Subcutaneous adipose tissue (tissue), 4 donors: ENCODE measurements around the gene AVEN. TPM values are rescaled to one million over a fixed set of nuclear protein-coding genes. Genes with fewer than 3 reads are reported as not detected.

Experiments
- total RNA-seq, 4 donors: library from RNA; depleted of rRNA; stranded (reverse); fragments of >200 nt; gene quantifications; one replicate each; pipeline ENCODE4 v1.1.0, GENCODE V29; 2016
- TF ChIP-seq, protein P1 (sequence below): fragments of 450-650 bp; IDR thresholded peaks from one replicate; pipeline ENCODE4 v1.5.1; 2016; ENCODE audit warnings: low read depth, mild to moderate bottlenecking, control low read depth, antibody characterized with exemption, moderate library complexity

AVEN gene
- total RNA-seq, 4 donors from 2014 or later: 8.5 to 26.1 (median 17.5) TPM

- TF ChIP-seq, protein P1, sequence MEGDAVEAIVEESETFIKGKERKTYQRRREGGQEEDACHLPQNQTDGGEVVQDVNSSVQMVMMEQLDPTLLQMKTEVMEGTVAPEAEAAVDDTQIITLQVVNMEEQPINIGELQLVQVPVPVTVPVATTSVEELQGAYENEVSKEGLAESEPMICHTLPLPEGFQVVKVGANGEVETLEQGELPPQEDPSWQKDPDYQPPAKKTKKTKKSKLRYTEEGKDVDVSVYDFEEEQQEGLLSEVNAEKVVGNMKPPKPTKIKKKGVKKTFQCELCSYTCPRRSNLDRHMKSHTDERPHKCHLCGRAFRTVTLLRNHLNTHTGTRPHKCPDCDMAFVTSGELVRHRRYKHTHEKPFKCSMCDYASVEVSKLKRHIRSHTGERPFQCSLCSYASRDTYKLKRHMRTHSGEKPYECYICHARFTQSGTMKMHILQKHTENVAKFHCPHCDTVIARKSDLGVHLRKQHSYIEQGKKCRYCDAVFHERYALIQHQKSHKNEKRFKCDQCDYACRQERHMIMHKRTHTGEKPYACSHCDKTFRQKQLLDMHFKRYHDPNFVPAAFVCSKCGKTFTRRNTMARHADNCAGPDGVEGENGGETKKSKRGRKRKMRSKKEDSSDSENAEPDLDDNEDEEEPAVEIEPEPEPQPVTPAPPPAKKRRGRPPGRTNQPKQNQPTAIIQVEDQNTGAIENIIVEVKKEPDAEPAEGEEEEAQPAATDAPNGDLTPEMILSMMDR: no peak
These were observed 104.1 kb downstream of the AVEN start for GRCh38 chr15:33934921-33935320.

DNA sequence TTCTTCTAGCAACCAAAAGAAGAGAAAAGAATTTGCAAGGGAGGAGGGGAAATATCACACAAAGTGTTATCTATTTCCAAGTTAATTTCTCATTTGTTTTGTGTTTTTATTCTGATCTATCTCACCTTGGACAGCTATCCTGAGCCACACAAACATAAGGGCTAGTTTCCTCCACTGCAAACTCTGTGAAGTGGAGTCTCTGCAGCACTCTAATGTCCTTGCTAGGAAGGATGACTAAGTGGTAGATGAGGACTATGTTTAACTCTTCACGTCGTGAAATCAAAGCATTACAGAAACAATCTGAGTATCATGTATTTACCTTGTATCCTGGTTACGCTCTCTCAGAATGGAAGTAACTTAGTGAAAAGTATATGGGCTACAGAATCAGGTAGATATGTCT, 104.6 kb downstream of the AVEN start:
- TF ChIP-seq, protein P1: no peak

GRCh38 chr15:33932734-33933133, 106.3 kb downstream of the AVEN start:
- TF ChIP-seq, protein P1: no peak

- TF ChIP-seq, protein P1: no peak
These were observed 112.7 kb downstream of the AVEN start for GRCh38 chr15:33926260-33926659.

GRCh38 chr15:33923446-33923845, 115.6 kb downstream of the AVEN start:
- TF ChIP-seq, protein P1: no peak

DNA sequence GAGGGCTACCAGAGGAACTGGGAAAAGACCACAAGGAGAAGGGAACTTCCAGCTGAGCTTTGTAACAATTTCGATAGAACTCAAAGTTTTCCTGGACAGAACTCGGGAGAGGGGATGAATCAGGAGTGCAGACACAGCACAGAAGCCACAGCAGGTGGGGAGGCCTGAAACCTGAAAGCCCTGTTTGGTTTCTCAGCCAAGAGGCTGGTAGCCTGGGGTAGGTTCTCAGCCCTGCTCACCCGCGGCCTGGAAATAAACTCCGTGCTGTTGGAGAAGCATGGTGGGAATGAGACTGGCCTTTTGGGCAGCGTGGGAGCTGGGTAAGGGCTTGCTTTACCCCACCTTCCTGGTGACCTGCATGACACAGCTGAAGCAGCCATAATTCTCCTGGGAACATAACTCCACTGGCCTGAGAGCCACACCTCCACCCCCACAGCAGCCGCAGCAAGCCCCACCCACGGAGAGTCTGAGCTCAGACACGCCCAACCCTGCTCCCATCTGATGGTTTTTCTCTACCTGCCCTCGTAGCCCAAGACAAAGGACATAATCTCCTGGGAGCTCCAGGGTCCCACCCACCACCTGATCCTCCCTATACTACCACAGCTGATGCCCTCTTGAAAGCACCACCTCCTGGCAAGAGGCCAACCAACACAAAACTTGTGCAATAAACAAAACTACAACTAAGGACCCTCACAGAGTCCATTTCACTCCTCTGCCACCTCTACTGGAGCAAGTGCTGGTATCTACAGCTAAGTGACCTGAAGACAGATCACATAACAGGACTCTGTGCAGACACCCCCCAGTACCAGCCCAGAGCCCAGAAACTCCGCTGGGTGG, 123.2 kb downstream of the AVEN start:
- TF ChIP-seq, protein P1: no peak

GRCh38 chr15:33913459-33913858, 125.5 kb downstream of the AVEN start:
- TF ChIP-seq, protein P1: no peak
